C4-2B (cell line): ENCODE data around the gene GDF7.

Experiments
- H3K27ac ChIP-seq: fragments of 450-650 bp; 2 replicates; pipeline ENCODE4 v1.5.1; 2017
- CTCF ChIP-seq: fragments of 450-650 bp; conservative IDR thresholded peaks from 2 replicates; pipeline ENCODE4 v1.5.1; 2017; ENCODE audit warnings: mild to moderate bottlenecking
- ZFX ChIP-seq: fragments of 450-650 bp; IDR thresholded peaks from 2 replicates; pipeline ENCODE4 v1.6.1; 2017

The GDF7 gene

GRCh38 chr2:20671036-20671735 is 4.2 kb downstream of the GDF7 start:
- no peak overlapping the region for H3K27ac ChIP-seq
- TF ChIP-seq CTCF (no peak), ZFX (no peak)

GRCh38 chr2:20671736-20672080 is 4.8 kb downstream of the GDF7 start:
- no peak overlapping the region for H3K27ac ChIP-seq
- no peak for TF ChIP-seq CTCF
- TF ChIP-seq ZFX, result no peak

- TF ChIP-seq ZFX (no peak), CTCF (no peak)
- H3K27ac ChIP-seq, result no peak overlapping the region
Measured at GRCh38 chr2:20672201-20672951, 5.4 kb downstream of the GDF7 start.

GRCh38 chr2:20673686-20674308 is 6.9 kb downstream of the GDF7 start:
- H3K27ac ChIP-seq, result no peak overlapping the region
- TF ChIP-seq CTCF (no peak), ZFX (no peak)

- no peak for TF ChIP-seq ZFX
- no peak for TF ChIP-seq CTCF
- H3K27ac ChIP-seq, result no peak overlapping the region
Measured at GRCh38 chr2:20674309-20674965, 7.5 kb downstream of the GDF7 start.

GRCh38 chr2:20674974-20675679 is 8.2 kb downstream of the GDF7 start:
- no peak overlapping the region for H3K27ac ChIP-seq

More at GRCh38 chr2:20674974-20675679, 8.2 kb downstream of the GDF7 start:
- TF ChIP-seq CTCF (no peak), ZFX (no peak)
